Skeletal muscle tissue (tissue), 4 donors: ENCODE measurements around the gene APBB2. TPM values are rescaled to one million over a fixed set of nuclear protein-coding genes. Genes with fewer than 3 reads are reported as not detected.

Experiments used
- H3K27ac ChIP-seq: one replicate; pipeline ENCODE4 v1.7.0; 2013; ENCODE audit warnings: mild to moderate bottlenecking, low read depth, low read length, inconsistent platforms
- H3K27me3 ChIP-seq, 3 donors: one replicate each; pipeline ENCODE4 v1.7.0; 2013; ENCODE audit warnings: low read length in 3 of 3; ENCODE audit not compliant: control insufficient read depth in 3 of 3, insufficient read depth in 3 of 3
- H3K36me3 ChIP-seq, 3 donors: one replicate each; pipeline ENCODE4 v1.7.0; 2013; ENCODE audit warnings: low read length in 3 of 3; ENCODE audit not compliant: control insufficient read depth in 3 of 3, insufficient read depth in 3 of 3
- H3K4me1 ChIP-seq, 3 donors: one replicate each; pipeline ENCODE4 v1.7.0; 2013; ENCODE audit warnings: low read length in 3 of 3, mild to moderate bottlenecking in 3 of 3; ENCODE audit not compliant: control insufficient read depth in 3 of 3, insufficient read depth in 3 of 3
- H3K4me3 ChIP-seq, 3 donors: one replicate each; pipeline ENCODE4 v1.7.0; 2013; ENCODE audit warnings: low read length in 3 of 3
- H3K9ac ChIP-seq, 3 donors: one replicate each; pipeline ENCODE4 v1.7.0; 2013; ENCODE audit warnings: low read length in 3 of 3, mild to moderate bottlenecking in 3 of 3, moderate library complexity in 2 of 3, low read depth in 1 of 3
- H3K9me3 ChIP-seq, 3 donors: one replicate each; pipeline ENCODE4 v1.7.0; 2013; ENCODE audit warnings: low read length in 3 of 3; ENCODE audit not compliant: control insufficient read depth in 3 of 3
- total RNA-seq: library from RNA; depleted of rRNA; stranded (reverse); fragments of >200 nt; gene quantifications from one replicate; pipeline ENCODE4 v1.2.3, GENCODE V29; 2014
- donor health status: Osteomylitis.

Gene APBB2
- total RNA-seq, 1 donor from 2014 or later: 41.2 TPM

GRCh38 chr4:41241919-41242318 lies 27.6 kb upstream of the APBB2 start:
- Histone ChIP-seq H3K36me3 (no peaks in the 10 kb centered on the region), H3K9me3 (no peaks in the 10 kb centered on the region), H3K4me1 (no peaks in the 10 kb centered on the region), H3K27me3 (no peaks in the 10 kb centered on the region), H3K9ac (no peak overlapping the region), H3K27ac (no peak overlapping the region), H3K4me3 (no peak overlapping the region)

GRCh38 chr4:41236508-41236907 lies 22.2 kb upstream of the APBB2 start:
- Histone ChIP-seq H3K9me3 (no peaks in the 10 kb centered on the region), H3K4me1 (no peaks in the 10 kb centered on the region), H3K4me3 (no peak overlapping the region), H3K9ac (no peak overlapping the region), H3K36me3 (no peaks in the 10 kb centered on the region), H3K27ac (no peak overlapping the region), H3K27me3 (no peaks in the 10 kb centered on the region)

- Histone ChIP-seq H3K27me3 (no peaks in the 10 kb centered on the region), H3K4me1 (no peaks in the 10 kb centered on the region), H3K4me3 (no peak overlapping the region), H3K27ac (no peak overlapping the region), H3K36me3 (no peaks in the 10 kb centered on the region), H3K9me3 (no peaks in the 10 kb centered on the region), H3K9ac (no peak overlapping the region)
Observed at GRCh38 chr4:41236032-41236431, 21.7 kb upstream of the APBB2 start.

GRCh38 chr4:41232856-41233255 lies 18.5 kb upstream of the APBB2 start:
- Histone ChIP-seq H3K9me3 (no peaks in the 10 kb centered on the region), H3K36me3 (no peaks in the 10 kb centered on the region), H3K9ac (no peak overlapping the region), H3K4me3 (no peak overlapping the region), H3K27me3 (no peaks in the 10 kb centered on the region), H3K27ac (no peak overlapping the region), H3K4me1 (no peaks in the 10 kb centered on the region)

- no peak overlapping the region for H3K27ac ChIP-seq
- no peaks in the 10 kb centered on the region for H3K27me3 ChIP-seq
- H3K9ac ChIP-seq: no peak overlapping the region
- H3K4me1 ChIP-seq: no peaks in the 10 kb centered on the region
- H3K9me3 ChIP-seq: no peaks in the 10 kb centered on the region
- H3K4me3 ChIP-seq: no peak overlapping the region
- H3K36me3 ChIP-seq: no peaks in the 10 kb centered on the region
Observed at GRCh38 chr4:41232406-41232805, 18.1 kb upstream of the APBB2 start.

GRCh38 chr4:41227902-41228301 lies 13.6 kb upstream of the APBB2 start:
- Histone ChIP-seq H3K9ac (no peak overlapping the region), H3K27me3 (no peaks in the 10 kb centered on the region), H3K27ac (no peak overlapping the region), H3K4me1 (no peaks in the 10 kb centered on the region), H3K4me3 (no peak overlapping the region), H3K9me3 (no peaks in the 10 kb centered on the region), H3K36me3 (no peaks in the 10 kb centered on the region)

GRCh38 chr4:41221850-41222645 lies 7.7 kb upstream of the APBB2 start:
- Histone ChIP-seq H3K9ac (no peak overlapping the region), H3K9me3 (no peaks in the 10 kb centered on the region), H3K4me3 (no peak overlapping the region), H3K4me1 (peaks cover 0 to 6% (median under 1%) of the 10 kb centered on the region in 3 donors), H3K36me3 (no peaks in the 10 kb centered on the region), H3K27me3 (peaks cover 0 to 4% (median 0%) of the 10 kb centered on the region in 3 donors), H3K27ac (no peak overlapping the region)

GRCh38 chr4:41219421-41219950 lies 5.1 kb upstream of the APBB2 start:
- H3K27ac ChIP-seq: no peak overlapping the region

GRCh38 chr4:41218703-41219102 lies 4.4 kb upstream of the APBB2 start:
- Histone ChIP-seq H3K9ac (no peak overlapping the region), H3K36me3 (no peaks in the 10 kb centered on the region), H3K4me3 (no peak overlapping the region), H3K27ac (no peak overlapping the region), H3K4me1 (peaks cover 9 to 19% (median 15%) of the 10 kb centered on the region in 3 donors), H3K27me3 (peaks cover 0 to 4% (median 0%) of the 10 kb centered on the region in 3 donors), H3K9me3 (no peaks in the 10 kb centered on the region)

More at GRCh38 chr4:41219421-41219950, 5.1 kb upstream of the APBB2 start:
- H3K9ac ChIP-seq: no peak overlapping the region
- H3K36me3 ChIP-seq: no peaks in the 10 kb centered on the region
- H3K4me1 ChIP-seq: peaks cover 8 to 18% (median 9%) of the 10 kb centered on the region in 3 donors
- no peaks in the 10 kb centered on the region for H3K9me3 ChIP-seq
- H3K27me3 ChIP-seq: peaks cover 0 to 4% (median 0%) of the 10 kb centered on the region in 3 donors
- no peak overlapping the region for H3K4me3 ChIP-seq

- no peak overlapping the region for H3K9ac ChIP-seq
Observed at GRCh38 chr4:41217374-41217773, 3.0 kb upstream of the APBB2 start.

More at GRCh38 chr4:41217374-41217773, 3.0 kb upstream of the APBB2 start:
- Histone ChIP-seq H3K27ac (peak overlapping the region; percentile 77), H3K27me3 (peaks cover 0 to 4% (median 0%) of the 10 kb centered on the region in 3 donors), H3K4me3 (no peak overlapping the region), H3K4me1 (peaks cover 16 to 31% (median 28%) of the 10 kb centered on the region in 3 donors), H3K9me3 (no peaks in the 10 kb centered on the region), H3K36me3 (no peaks in the 10 kb centered on the region)
